ENCODE measurements around the gene TBCK.

TBCK gene

DNA sequence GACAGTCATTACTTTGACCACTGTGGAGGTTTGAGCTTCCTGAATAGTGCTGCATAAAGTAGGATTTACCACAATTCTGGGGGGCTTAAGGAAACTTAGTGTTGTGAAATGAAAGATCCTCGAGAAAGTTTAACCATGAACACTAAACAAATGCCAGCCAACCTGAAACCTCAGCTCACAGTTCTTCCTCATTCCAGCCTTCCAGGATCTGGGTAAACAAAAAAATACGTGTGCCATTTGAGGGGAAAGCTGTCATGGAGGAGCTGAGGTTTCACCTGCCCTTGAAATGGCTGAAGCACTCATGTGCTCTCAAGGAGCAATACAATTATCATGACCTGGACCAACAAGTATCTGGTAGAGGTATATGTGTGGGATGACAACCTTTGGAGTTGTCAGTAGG, 278.0 kb downstream of the TBCK start:
- no peak for DNase-seq (ENCODE audit: low spot score)

DNA sequence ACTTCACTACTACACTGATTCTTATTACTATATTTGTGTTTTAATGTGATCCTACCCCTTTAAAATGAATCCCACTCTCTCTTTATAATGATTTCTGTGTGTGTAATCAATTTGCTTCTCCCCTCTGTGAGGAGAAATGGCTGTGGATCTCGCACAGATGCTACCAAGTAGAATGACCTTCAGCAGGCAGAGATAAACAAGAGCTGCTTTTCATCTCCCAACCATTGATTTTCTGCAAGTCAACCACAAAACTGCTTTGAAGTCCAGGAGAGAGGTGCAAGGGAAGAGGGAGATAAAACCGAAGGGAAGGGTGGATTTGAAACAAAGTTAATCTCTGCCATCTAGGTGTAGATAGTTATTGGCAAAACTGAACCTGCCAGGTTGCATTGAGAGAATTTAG, 279.2 kb downstream of the TBCK start:
- no peak for DNase-seq (ENCODE audit: low spot score)

DNA sequence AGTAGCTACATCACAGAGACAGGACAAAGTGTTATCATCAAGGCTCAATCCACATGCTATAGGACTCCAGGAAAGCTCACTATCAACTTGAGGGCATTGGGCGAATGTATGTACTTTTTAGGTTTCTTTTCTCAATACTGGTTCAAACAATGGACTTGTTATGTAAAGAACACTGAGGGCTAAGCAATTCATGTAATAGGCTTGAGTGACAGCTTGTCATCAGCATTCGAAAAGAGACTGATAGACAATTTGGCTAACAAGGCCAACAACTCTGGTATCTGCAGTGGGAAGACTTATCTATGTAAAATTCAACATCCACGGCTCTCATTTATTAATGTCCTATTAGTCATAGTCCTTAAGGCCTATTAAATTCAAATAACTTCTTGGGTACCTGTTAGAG, 279.7 kb downstream of the TBCK start:
- DNase-seq (ENCODE audit: low spot score) = no peak

DNA sequence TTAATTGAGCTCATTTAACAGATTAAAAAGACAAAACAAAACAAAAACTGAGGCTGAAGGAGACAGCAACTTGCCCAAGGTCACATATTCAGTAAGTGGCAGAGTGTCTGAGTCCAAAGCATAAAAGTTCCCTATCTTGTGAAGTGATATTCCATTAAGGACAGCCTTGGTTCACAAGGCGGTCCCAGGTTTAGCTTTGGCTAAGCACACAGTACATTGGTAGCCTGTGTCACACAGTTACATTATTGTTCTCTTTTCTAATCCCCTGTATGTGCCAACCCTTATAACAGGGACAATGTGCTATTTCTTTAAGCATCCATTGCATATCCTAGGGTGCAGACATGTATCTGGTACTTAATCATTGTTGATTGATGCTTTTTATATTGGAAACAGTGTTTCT, 280.8 kb downstream of the TBCK start:
- no peak for DNase-seq (ENCODE audit: low spot score)

DNA sequence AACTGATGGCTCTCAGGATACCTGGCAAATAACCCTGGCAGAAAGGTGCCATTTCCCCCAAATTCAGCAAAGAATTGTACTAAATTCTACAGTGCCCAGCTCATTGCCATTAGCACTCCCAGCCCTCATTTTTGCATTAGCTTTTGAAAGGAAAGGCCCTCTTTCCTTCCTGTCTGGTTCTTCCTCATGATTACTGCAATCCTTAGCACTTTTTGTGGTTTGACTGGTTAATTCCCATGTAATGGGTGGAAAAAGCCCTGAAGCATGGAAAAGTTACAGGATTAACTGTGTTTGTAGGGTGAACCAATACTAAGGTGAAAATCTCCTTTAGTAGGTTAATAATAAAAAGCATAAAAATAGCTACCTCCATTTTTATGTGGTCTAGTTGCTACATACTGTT, 281.3 kb downstream of the TBCK start:
- DNase-seq (ENCODE audit: low spot score) = no peak

DNA sequence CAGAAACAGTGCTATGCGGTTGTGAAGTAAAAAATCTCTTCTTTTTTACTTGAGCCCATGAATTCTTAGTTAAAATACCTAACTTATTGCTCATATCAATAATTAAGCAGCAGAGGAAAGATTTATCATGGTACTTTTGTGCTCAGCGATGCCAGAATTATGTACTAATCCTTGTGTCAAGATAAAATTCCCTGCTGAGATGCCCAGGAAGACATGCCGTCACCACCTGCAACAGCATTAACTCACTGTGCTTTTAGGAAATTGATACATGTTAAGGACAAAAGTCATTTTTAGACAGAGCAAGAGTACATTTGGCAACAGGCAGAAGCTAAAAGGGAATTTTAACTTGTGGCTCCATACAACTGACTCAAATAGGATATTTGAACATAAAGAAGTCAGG, 281.8 kb downstream of the TBCK start:
- DNase-seq (ENCODE audit: low spot score) = no peak

DNA sequence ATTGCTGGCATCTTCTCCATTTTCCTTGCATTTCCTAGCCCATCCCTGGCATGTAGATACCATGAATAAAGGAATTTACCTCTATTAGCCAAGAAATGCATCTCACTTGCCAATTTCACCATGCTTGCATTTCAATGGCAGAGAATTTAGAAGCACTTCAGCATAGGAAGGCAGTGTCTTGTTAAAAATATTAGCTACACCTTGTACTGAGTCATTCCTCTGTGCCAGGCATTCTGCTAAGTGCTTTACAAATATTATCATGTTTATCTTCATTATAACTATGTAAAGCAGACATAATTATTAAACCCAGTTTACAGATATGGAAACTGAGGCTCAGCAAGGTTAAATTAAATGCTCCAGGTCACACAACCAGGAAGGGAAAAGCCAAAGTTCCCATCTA, 282.5 kb downstream of the TBCK start:
- no peak for DNase-seq (ENCODE audit: low spot score)

DNA sequence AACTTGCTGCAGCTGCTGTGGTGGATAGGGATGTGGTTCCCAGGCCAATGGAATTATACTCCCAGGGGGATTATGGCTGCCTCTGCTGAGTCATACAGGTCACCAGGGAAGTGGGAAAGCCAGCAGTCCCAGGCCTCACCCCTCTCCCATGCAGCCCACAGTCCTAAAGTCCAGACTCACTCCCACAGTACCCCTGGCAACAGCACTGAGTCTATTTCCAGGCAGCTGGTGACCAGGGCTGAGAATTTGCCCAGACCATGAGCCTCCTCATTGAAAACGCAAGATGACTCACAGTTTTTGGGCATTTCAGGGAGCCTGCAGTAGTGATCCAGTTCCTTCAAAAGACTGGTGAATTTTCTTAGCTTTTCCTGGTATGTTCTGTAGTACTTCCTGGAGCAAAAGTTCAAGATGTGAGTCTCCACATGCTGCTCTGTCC, 283.1 kb downstream of the TBCK start:
- no peak for DNase-seq (ENCODE audit: low spot score)

DNA sequence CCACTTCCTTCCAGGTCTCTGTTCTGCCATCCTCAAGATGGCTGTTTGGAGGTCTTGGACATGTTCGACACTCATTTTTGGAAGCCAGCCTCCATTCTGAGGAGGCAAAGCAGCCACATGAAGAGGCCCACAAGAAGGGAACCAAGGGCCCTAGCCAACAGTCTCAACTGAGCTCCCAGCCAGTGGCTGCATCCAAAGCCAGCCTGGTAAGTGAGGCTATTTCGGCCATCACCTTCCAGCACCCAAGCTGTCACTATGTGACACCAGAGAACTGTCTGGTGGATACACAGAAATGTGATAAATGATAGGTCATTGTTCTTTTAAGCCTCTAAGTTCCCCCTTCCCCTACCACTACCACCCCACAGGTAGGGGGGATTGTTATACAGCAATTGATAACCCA, 293.6 kb downstream of the TBCK start:
- no peak for DNase-seq (ENCODE audit: low spot score)

DNA sequence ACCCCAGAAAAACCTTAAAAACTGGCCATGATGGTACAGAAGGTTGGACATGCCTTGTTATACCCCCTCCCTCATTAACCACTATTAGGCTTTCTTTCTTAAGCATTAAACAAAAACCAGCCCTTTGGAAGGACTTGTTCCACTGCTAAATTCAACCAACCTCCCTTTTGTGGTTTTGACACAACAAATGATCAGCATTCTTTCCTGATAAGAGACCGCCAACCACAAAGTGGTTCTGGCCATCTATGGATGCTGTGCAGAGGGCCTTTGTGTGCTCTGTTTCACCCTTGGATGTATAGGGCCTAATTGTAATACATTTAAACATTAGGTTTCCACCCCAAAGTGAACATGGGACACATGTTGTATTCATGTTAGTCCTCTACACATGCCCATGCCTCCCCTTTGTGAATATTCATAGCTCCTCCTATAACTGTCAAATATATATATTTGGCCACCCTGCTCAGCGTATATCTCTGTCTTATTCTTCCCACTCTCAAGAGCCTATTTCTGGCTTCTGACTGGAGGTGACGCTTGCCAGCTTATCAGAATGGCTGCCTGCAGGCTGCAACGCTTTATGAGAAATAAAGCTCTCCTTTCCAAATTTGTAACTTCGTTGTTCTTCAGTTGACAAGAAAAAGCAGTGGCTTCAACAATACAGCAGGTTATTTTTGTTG, 294.1 kb downstream of the TBCK start:
- no peak for DNase-seq (ENCODE audit: low spot score)

DNA sequence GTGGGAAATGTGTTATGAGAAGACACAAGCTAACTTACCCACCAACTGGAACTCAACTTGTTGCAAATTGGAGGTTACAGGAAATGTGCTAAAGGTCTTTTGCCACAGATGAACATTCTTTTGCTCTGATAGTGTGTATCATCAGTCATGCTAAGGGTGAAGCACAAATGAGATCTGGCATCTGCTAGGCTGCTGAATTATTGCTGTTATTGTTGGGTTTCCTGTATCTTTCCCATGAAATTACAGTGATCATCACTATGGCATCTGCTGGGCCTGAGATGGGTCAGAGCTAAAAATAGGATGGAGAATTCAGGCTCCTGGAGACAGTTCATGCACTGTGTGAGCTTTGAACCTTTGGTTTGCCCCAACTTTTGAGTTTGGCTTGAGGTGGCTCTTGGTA, 296.2 kb downstream of the TBCK start:
- no peak for DNase-seq (ENCODE audit: low spot score)

DNA sequence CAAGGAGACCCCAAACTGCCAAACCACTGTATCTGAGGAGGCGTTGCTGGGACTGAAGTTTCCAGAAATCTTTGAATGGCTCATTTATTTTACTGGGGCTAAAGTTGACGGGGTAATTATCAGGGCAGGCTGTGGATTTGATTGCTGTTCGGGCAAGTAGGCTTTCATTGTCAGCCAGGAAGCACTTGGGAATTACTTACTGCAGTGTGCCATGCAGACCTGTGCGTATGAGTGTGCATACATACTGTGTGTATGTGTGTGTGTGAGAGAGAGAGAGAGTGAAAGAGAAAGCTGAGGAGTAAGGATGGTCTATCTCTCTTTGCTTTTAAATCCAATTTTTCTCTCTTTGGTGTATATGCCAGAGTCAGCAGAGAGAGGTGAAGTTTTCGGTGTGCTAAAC, 298.0 kb downstream of the TBCK start:
- DNase-seq (ENCODE audit: low spot score) = no peak

DNA sequence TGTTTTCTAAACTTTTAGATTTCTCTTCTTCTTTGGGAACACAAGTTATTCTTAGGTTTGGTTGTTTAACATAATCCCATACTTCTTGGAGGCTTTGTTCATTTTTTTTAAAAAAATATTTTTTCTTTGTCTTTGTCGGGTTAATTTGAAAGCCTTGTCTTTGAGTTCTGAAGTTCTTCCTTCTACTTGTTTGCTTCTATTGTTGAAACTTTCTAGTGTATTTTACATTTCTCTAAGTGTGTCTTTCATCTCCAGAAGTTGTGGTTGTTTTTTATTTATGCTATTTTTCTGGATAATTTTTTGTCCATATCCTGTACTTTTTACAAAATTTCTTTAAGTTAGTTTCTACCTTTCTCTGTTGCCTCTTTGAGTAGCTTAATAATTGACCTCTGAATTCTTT, 304.6 kb downstream of the TBCK start:
- DNase-seq (ENCODE audit: low spot score) = no peak

DNA sequence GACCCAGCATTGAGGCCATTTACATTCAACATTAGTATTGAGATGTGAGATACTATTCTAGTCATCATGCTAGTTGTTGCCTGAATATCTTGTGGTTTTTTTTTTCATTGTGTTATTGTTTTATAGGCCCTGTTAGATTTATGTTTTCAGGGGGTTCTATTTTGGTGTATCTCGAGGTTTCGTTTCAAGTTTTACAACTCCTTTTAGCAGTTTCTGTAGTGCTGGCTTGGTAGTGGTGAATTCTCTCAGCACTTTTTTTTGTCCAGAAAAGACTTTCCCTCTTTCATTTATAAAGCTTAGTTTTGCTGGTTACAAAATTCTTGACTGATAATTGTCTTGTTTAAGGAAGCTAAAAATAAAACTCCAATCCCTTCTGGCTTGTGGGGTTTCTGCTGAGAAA, 305.2 kb downstream of the TBCK start:
- DNase-seq (ENCODE audit: low spot score) = no peak

DNA sequence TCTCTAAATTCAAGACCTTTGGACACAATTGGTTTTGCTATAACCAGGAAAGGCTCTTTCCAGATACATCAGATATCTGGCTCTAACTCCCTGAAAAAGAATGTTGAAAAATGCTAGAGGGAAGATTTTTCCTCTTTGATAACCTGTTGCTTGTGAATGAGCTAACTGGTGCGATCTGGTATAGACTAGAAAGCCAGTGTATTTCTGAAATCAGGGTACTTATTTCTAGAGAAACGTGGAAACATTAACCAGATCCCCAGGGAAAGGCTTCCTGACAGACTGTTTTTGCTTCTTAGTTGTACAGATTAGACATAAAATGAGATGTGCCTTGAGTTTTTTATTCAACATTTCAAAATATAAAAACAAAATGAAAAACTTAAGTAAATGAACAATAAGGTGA, 313.0 kb downstream of the TBCK start:
- no peak for DNase-seq (ENCODE audit: low spot score)

DNA sequence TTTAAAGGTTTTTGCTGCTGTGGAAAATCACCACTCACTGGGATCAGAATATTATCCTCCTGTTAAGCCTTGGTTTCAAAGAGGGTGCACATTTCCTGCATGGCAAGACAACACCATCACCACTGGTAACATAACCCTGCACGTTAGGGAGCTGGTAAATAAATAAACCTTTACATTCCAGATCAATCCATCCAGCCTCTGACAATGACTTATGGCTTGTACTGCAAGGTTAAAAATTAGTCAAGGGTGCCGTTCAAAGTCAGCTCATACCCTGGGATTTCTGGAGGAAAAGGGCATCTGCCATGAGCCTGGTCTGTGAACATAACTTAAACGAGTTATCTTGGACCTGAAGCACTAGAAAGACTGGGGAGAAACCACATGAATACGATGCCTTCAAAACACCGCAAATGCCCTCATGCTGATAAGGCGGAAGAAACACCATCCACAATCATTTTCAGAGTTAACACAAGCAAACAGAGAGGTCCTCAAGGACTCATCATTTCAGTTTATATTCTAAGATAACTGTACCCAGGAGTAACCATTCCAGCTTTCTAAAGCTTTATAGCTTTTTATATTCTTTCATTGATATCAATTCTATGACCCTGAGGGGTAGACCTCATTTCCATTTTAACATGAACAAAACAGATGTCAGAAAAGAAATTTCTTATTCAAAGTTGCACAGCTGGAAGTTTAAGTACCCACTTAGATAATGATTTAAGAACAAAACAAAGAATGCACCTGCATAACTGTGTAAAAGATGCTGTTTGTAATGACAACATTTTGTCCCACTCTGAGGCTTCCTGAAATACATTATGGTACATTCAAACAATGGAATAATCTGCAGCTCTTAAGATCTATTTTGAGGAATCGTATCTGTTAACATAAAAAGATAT, 317.6 kb downstream of the TBCK start:
- DNase-seq (ENCODE audit: low spot score) = no peak

DNA sequence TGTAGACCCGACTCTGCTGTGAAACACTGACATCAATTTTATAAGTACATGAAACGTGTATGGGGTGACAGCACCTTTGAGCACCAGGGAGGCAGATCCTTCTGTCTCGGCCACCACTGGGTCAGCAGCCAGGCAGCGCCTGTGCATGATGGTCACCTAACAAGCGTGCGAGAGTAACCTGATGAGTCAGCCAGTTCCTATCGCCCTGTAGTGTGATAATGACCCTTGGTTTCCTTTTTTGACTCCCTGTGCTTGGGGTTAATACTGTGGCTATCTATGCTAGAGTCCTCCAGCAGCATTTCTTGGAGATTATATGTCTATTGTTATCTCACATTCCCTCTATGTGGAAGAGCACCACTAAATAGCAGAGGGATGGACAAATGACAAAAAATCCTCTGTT, 319.2 kb downstream of the TBCK start:
- DNase-seq (ENCODE audit: low spot score) = no peak

DNA sequence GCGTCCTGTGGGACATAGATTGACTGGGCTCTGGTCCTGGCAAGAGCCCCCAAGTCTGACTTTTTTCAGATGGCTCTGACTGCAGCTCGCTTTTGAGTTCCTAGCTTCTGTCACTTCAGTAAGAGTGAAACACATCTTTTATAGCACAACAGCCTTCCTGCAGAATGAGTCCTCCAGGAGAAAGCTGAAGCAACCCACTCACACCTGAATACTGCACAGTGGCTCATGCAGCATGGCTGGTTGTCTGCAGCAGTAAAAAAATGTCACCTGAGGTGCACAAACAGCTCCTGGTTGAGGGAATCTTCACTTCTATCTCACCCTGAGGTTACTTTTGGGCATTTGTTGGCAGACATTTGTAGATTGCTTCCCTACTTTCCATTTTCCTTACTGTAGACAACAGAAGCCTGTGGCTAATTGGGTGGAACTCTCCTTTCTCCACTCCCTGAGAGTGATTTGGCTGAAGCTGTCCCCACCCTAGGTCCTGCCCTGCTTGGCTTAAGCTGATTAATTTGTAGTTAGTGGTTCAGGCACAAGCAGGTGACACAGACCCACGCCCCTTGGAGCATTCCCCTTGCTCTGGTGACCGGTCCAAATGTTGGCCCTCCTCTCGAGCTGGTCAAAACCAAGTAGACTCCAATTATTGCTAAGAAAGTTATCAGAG, 321.0 kb downstream of the TBCK start:
- DNase-seq (ENCODE audit: low spot score) = no peak

DNA sequence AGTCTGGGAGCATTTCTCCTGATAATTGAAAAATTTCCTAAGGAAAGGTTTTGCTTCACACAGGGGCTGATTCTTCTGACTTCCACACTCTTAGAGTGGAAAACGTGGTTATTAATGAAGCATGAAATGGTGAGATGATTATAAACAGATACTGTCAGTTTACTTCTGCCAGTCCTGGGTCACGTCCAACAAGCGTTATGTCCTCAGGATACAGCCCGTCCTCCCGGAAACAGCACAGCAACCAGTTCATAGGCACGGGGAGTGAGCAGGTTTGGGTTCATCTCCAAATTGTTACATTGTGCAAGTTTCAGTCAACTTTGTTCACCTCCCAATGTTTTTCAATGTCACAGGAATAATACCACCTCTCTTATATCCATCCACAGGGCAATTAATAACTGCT, 321.9 kb downstream of the TBCK start:
- no peak for DNase-seq (ENCODE audit: low spot score)

DNA sequence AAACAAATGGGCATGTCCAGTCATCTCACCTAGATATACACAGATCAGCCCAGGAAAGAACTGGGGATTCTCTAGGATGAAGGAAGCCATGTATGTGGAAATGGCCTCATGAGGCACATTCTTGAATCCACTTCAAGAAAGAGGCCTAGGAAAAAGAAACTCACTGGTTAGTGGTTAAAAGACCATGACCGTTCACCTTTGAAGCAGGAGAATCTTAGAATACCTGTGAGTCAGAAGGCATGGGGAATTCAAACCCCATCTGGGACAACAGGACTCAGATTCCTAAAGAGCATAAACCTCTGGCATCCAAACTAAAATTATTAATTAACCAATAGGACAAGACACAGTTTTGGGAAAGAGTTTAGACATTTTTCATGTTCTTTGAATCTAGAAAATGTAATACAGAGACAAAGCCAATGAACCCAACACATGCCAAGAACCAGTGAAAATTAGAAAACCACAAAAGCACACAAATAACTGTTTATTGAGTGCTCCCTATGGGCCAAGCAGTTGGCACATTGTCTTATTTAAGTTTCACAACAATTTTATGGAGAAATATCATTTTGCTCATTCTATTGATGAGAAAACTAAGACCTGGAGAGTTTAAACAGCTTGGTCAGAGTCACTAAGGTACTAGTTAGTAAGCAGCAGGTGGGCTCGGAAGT, 323.2 kb downstream of the TBCK start:
- no peak for DNase-seq (ENCODE audit: low spot score)

DNA sequence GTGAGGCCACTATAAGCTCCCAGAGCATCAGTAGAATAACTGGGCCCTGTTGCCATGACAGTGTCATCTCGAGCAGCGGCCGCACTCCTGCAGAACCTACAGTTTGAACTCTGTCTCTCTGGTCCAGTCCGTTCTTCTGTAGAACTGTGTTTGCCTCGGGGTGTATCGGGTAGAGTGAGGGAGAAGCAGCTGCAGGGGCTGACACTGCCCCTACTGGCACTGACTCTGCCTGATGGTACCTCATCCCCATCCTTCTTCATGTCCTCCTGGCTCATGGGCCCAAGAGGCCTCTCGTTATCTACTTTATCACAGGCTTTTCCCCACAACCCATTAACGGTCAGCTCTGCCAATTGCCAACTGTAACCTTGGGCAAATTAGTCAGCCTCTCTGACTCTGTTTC, 324.3 kb downstream of the TBCK start:
- no peak for DNase-seq (ENCODE audit: low spot score)

Measured in COLO829 (cell line).